Measurements from ENCODE around the gene GMCL2. TPM values are rescaled to one million over a fixed set of nuclear protein-coding genes. Genes with fewer than 3 reads are reported as not detected.
"Not testable (repeated sequence)": the region's sequence is repeated elsewhere in the genome, so short reads cannot be mapped to it uniquely, and the experiment has no call there.

GMCL2 gene, protein sequence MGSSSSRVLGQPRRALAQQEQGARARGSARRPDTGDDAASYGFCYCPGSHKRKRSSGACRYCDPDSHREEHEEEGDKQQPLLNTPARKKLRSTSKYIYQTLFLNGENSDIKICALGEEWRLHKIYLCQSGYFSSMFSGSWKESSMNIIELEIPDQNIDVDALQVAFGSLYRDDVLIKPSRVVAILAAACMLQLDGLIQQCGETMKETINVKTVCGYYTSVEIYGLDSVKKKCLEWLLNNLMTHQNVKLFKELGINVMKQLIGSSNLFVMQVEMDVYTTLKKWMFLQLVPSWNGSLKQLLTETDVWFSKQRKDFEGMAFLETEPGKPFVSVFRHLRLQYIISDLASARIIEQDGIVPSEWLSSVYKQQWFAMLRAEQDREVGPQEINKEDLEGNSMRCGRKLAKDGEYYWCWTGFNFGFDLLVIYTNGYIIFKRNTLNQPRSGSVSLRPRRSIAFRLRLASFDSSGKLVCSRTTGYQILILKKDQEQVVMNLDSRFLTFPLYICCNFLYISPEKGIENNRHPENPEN
- not detected for total RNA-seq

DNA sequence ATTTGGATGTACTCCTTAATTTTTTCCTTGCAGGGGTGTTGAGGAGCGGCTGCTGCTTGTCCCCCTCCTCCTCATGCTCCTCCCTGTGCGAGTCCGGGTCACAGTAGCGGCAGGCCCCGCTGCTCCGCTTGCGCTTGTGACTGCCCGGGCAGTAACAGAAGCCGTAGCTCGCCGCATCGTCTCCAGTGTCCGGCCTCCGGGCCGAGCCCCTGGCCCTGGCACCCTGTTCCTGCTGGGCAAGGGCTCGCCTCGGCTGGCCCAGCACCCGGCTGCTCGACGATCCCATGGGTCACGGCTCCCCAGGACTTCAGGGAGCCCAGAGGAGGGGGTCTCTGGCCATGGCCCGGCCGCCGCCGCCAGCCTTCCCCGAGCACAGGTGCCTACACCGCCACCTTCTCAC, at the start of gene GMCL2:
Gene GMCL2 (minus strand): TSS at position 358 of the 400 bp plus-strand sequence. CDS start 72 bp downstream, at position 286.
- DNase-seq: no peak

DNA sequence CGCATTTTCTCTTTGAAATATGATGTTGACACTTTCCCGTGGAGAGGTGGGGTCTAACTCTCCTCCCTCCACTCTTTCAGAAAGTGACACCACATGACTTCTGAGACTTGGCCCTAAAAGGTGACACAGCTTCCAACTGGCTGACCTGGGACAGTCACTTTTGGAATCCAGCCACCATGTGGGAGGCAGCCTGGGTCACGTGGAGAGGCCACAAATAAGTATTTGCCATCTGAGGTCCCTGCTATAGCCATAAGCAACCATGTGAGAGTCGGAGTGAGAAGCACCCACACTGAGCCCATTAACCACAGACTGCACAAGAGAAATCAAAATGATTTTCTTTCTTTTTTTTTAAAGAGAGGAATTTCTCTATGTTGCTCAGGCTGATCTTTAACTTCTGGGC, 49.5 kb upstream of the GMCL2 start:
- DNase-seq: no peak

DNA sequence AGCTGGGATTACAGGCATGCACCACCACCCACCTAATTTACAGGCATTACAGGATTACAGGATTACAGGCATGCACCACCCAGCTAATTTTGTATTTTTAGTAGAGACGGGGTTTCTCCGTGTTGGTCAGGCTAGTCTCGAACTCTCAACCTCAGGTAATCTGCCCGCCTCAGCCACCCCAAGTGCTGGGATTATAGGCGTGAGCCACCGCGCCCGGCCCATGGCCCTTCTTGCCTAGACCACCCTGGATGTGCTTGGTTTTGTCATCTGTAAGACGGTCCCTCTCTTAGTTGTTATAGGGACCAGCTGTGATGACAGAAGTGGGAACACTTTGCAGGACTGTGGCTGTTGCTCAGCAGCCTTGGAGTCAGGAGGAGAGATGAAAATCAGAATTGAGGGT, 49.0 kb upstream of the GMCL2 start:
- DNase-seq: no peak

DNA sequence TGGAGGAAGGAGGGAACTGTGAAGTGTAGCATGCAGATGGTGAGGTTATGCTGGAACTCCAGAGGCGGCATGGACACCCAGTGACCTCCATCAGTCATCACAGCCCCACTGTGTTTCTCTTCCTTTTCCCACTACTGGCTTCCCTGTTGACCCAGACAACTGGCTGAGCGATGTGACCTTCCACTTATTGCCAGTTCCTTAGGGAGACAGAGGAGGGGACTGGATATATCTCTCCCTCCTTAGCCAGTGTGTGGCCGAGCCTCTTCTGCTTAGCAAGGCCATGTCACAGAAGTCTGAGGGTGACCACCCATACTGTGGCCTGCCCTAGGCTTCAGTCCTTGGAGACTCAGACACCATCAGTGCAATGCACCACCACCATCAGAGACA, 48.4 kb upstream of the GMCL2 start:
- DNase-seq: no peak

DNA sequence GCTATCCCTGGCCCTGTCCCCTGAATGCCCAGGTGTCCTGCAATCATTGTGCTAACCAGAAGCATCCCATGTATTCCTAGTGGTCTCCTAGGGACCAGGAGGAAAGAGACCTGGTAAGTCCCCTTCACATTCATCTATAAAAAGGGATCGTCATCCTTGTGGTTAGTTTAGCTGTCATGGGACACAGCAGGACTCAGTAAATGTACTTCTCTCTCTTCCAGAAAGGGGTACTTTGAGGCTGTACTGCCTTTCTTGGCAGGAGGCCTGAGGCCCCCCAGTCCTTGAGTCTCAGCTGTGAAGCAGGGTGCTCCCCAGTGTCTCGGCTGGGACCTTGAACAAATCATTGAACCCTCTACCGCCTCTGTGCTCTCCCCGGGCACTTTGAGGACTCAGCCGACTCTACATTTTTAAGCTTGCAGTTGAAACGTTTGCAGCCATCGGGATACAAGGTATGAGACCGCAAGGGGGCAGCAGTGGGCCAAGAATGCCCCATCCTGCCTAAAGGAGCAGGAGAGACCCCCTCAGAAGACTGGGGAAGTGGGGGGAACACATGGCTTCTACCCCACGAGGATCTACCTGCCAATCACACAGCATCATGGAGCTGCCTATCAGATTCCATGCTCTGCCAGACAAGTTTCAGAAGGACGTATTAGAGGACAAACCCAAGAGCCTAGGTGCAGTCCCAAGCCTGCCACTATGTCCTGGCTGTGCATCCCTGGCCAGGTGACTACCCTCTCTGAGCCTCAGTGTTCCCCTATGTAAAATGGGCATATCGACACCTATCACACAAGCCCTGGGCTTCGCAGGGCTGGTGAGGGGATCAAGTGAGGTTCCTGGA, 47.8 kb upstream of the GMCL2 start:
- peak; percentile 47 for DNase-seq

DNA sequence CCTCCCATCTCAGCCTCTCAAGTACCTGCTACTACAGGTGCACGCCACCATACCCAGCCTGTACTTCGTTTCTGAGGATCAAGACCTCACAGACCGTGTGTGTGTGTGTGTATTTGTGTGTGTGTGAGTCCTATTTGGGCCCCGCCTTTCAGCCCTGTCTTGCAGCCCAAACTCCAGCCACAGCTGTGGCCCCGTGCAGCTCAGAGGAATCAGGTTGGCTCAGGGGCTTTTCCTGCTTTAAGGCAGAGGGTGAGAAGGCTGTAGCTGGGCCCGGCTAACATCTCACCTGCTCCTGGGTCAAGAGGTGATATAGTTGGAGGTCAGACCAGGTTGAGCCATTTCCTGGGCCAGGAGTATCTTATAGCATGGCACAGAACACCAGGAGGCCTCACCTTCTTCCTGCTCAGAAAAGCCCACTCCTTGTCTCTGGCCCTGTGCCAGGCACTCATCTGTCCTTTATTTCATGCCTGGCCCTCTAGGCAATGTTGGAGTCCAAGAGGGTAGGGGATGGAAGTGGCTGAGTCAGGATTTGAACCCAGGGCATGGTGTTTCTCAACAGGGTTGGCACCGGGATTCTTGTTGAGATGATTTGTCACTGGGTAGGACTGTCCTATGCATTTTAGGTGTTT, 47.1 kb upstream of the GMCL2 start:
- no peak for DNase-seq

DNA sequence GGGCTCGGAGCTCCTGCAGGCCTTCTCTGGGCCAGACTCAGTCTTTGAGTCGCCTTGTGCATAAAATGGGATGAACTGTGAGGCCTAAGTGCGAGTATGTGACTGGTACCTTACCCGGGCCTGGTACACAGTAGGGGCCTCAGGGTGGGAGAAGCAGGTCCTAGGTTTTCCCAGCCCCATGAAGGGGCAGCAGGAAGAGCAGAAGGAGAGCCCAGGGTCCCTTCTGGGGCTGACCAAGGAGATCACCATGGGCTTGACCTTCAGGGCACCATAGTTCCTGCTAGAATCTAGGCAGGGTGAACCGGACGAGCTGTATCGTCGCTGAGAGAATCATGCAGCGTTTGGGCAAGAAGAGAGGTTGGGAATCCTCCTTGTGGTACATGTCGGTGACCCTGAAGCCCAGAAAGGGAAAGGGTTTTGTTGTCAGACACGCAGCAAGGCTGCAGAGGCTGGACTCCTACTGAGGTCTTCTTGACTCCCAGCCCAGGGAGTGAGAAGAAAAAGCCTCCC, 45.8 kb upstream of the GMCL2 start:
- DNase-seq: no peak

DNA sequence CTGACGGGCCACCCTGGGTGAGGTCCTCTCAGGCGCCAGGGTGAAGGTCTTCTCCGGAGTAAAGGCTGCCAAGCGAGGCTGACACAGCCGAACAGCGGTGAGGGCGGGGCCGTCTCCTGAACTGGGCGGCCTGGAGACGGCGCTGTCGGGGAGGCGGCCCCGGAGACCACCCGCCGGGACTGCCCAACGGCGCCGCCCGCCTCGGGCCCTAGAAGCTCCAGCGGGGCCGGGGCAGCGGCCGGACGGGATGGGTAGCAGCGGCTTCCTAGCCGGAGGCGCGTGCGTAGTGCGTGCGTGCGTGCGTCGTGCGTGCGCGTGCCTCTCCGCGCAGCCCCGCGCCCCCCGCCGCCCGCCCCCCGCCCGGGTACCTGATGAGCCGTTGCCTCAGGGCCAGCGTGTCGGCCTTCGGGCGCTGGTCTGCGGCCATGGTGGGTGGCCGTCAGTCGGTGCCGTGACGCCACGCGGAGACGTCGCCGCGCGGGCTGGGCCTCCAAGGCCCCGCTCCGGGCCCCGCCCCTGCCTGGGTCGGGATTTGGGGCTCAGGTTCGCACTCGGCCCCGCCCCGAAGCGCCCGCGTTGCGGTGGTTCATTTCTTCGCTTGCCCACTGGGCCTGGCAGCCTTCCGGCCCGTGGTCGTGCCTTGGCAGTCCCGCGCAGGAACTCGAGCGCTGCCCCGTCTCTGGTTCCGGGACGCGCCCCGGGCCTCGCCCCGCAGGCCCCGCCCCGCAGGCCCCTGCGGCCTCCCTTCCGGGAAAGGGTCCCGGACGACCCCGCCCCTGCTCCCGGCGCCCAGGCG, 45.2 kb upstream of the GMCL2 start, which contains the start of gene PHYKPL:
Gene PHYKPL (minus strand): TSS at position 679 of the 796 bp plus-strand sequence. CDS start 252 bp downstream, at position 427.
- peak; percentile 51 for DNase-seq

DNA sequence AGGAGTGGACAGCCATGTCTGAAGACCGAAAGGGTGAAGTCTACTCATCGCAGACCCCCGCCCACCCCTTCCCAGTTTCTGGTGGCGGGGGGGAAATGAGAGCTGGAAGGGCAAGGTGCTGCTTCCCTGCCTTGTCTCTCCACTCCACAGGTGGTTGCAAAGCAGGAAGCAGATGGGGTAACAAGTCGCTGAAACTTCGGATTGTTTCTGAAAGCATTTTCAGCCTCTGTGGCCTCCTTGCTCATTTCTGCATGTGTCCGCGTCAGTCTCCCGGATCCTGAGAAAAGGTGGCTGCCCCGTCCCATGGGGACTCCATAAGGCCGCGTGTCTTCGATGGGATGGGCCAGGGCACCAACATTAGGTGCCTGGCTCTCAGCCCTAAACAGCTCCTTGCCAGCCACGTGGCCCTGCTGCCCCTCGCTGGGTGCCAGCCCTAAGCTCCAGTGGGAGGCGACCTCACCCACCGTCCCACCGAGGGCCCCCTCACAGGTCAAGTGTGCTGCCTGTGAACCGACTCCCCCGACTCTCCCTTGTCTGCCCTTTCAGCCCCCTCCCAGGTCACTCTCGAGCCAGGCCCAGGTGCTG, 44.5 kb upstream of the GMCL2 start:
- DNase-seq: no peak

DNA sequence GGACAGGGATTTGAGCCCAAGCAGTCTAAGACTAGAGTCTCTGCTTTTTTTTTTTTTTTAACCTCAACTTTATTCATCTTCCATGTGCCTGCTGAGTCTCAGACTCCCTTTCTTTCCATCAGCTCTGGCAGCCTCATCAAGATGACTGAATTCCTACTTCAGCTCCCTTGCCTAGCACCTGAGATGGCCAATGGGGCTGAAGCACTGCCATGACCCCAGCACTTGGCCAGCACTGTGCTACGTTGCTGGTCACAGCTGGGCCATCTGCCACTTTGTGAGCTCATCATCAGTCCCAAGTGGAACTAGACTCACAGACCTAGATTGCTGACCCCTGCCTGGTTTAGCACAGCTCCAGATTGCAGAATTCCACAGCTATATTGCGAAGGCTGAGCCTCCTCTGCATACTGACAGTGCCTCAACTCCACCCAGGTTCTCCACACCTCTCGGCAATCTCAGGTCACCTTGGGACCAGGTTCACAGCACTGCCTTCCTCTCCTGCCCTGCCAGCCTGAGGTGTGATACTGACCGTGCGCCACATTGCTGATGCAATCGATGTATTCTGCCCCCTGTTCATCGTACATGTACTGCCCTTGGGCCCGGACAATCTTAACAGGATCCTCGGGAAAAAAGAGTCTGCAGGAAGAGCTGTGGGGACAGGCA, 43.8 kb upstream of the GMCL2 start:
- no peak for DNase-seq

DNA sequence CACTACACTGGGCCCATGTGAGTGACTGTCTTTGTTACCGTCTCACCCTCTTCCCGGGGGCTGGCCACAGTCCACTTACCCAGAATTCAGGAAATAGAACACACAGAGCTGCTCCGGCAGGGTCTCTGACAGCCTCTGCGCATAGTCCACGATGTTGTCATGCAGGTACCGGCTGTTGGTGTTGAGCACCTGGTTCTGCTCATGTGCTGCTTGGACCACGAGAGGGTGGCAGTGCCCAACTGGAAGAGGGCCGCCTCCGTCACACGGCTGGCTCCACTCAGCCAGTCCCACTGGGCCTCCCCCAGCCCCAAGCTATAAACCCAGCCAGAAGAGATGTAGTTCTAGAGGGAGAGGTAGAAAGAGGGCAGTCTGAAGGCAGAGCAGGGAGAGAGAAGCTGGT, 42.7 kb upstream of the GMCL2 start:
- no peak for DNase-seq

DNA sequence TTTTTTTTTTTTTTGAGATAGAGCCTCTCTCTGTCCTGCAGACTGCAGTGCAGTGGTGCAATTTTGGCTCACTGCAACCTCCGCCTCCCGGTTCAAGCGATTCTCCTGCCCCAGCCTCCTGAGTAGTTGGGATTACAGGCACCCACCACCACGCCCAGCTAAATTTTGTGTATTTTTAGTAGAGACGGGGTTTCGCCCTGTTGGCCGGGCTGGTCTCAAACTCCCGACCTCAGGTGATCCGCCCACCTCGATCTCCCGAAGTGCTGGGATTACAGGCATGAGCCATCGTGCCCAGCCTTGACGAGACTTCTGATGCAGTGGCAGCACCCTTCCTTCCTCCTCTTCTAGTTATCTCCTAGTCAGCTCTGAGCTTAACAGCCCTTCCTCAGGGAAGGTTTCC, 41.9 kb upstream of the GMCL2 start:
- DNase-seq: not testable (repeated sequence)

DNA sequence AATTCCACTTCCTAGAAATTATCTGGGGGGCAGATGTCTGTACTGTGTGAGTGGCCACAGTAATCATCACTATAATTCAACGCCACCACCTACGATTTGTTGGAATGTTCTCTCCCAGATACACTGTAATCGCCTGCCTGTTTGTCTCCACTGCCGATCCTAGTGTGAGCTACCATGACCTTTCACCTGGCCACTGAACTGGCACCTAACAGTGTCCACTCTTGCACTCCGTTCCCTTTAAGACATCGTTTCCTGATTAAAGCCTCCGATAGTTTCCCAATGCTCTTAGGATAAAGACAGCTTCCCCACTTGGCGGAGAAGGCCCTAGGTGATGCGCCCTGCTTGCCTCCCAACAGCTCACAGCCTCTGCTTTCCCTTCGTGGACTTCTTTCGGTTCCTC, 41.4 kb upstream of the GMCL2 start:
- no peak for DNase-seq

DNA sequence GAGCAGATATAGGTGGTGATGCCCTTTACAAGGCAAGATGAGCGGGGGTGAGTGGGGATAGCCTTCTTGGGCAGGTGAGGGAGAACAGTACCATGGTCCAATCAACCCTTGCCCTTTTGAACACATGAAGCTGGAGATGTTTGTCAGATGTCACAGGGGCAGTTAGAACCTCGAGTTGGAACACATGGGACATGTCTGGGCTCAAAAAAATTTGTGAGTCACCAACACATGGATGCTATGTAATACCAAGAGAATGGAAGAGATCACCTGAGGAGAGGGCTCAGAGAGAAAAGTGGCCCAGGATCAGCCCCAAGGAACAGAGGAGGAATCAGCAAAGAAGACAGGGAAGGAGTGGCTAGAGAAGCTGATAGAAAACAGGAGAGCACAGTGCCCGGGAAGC, 40.8 kb upstream of the GMCL2 start:
- DNase-seq: no peak

DNA sequence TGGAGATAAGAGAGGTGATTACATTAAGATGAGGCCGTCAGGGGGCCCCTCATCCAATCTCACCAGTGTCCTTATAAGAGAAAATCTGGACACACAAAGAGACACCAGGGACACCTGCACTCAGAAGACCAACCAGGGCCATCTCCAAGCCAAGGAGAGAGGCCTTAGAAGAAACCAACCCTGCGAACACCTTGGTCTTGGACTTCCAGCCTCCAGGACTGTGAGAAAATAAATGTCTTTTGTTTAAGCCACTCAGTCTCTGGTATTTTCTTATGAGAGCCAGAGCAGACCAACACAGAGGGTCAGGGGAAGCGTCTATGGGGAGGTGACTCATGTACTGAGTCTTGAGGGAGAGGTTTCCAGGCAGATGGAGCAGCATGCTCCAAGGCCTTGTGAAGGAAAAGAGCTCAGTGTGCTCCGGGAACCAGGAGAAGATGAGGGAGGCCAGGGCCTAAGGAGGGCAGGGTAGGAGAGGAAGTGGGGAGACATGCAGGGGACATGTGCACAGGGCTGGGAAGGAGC, 40.0 kb upstream of the GMCL2 start:
- DNase-seq: no peak

DNA sequence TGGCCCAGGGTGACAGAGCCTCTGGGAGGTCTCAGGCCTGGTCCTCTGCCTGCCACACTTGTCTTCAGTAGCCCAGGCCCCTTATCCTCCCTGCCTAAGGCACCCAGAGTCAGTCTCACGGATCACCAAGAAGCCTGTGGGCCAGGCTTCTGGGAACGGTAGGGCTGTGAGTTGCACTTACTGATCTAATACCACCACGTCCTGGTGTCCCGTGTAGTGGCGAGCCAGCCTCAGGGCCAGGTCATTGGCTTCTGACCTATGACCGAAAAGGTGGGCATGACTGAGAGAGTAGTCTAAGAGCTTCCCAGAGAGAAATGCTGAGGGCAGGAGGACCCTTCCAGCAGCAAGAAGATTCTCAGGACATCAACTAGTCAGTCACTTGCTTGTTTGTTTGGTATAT, 38.0 kb upstream of the GMCL2 start:
- DNase-seq: no peak

DNA sequence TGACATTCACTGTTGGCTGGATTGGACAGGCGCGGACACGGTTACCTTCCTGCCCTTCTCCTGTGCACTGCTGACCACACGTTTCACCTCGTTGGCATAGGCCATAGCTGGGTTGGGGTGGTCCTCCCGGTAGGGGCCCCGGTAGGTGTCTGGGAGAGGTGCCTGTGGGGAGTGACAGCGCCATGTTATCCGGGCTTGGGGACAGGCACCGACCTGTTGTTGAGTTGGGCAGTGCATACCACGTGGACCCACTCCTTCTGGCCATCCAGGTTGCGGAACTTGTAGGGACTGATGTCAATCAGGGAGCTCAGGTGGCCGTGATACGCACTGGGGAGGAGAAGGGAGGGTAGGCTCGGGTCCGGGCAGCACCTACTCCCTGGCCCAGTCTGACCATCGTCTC, 37.2 kb upstream of the GMCL2 start:
- DNase-seq: no peak

DNA sequence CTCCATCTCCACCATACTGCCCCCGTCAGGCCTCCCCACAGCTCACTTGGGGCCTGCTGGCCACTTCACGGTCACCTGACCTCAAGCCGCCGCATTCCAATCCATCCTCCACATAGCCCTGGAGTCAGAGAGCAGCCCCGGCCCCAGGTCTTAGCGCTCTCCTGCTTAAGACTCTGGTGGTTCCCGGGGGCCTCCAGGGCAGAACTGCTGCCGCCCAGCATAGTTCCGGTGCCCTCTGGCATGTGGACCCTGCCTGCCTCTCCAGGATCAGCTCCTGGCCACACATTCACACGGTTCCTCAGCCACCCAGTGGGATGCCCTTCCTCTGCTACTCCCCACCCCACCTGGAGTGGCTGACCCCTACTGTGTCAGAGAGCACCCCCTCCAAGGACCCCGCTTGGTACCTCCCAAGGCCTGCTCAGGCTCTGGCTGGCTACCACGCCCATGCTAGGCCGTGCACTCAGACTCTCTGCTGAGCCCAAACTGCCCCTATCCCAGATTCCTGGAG, 36.7 kb upstream of the GMCL2 start:
- no peak for DNase-seq

DNA sequence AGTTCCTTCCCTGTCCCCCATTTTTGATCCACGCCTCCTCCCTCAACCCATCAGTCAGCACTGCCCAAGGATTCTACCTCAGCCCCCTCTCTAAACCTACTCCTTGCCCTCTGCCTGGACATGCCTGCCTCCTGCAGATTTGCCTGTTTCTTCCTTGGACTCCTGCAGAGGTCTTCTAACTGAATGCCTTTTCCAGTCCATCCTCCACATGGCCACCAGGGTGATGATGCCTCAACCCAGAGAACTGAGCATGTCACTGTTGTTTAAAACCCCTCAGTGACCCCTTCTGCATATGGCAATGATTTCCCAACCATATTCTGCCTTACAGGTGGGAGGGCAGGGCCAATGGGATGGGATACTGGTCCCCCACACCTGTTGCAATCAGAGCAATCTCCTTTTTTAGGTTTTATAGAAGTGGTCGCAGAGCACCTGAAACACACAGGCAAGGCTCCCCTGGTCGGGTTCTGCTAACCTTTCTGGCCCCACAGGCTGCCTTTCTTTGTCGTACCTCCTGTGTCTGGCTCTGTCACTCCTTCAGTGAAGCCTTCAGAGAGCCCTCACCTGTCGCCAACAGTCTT, 36.1 kb upstream of the GMCL2 start:
- DNase-seq: no peak

DNA sequence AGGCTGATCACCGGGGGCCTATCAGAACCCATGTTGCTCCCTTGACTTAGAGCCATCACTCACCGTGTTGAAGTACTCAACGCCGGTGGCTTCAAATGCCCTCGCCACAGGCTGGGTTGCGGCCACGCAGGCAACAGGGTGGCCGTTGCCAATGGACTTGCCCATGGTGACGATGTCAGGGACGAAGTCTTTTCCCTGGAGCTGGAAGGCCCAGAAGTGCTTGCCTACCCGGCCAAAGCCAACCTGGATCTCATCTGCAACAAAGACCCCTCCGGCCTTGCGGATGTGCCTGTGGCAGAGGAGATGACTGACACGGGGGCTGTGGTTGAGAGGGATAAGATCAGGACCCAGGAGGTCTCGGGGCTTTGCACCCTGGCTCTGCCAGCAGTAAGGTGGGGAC, 35.1 kb upstream of the GMCL2 start:
- no peak for DNase-seq
